Muscle of leg (tissue), 11 donors: Measurements from ENCODE around the gene PTCSC3. TPM values are rescaled to one million over a fixed set of nuclear protein-coding genes. Genes with fewer than 3 reads are reported as not detected.
"Not testable (repeated sequence)": the region's sequence is repeated elsewhere in the genome, so short reads cannot be mapped to it uniquely, and the experiment has no call there.

Source experiments
- DNase-seq: peaks from one replicate; pipeline ENCODE4 v3.0.0; 2013
- H3K27ac ChIP-seq: one replicate; pipeline ENCODE4 v1.5.1; 2013; ENCODE audit warnings: mild to moderate bottlenecking, low read length, control low read depth
- H3K27me3 ChIP-seq: one replicate; pipeline ENCODE4 v1.6.1; 2013; ENCODE audit warnings: low read length; ENCODE audit not compliant: control insufficient read depth, insufficient read depth
- H3K36me3 ChIP-seq: one replicate; pipeline ENCODE4 v1.6.1; 2013; ENCODE audit warnings: low read length; ENCODE audit not compliant: control insufficient read depth, insufficient read depth
- H3K4me1 ChIP-seq: one replicate; pipeline ENCODE4 v1.6.1; 2013; ENCODE audit warnings: low read length; ENCODE audit not compliant: control insufficient read depth, insufficient read depth
- H3K4me3 ChIP-seq: one replicate; pipeline ENCODE4 v1.5.1; 2013; ENCODE audit warnings: low read length, control low read depth
- H3K9me3 ChIP-seq: replicated peaks from 2 replicates; pipeline ENCODE4 v1.6.1; 2013; ENCODE audit warnings: low read depth, low read length; ENCODE audit not compliant: control insufficient read depth
- WGBS: methylation state at CpG from one replicate; pipeline ENCODE4 v1.1.5; 2013; ENCODE audit warnings: missing lambda C conversion rate; ENCODE audit not compliant: insufficient coverage; 5-methylcytosine and 5-hydroxymethylcytosine counted together
- polyA plus RNA-seq, 8 donors: library from polyadenylated mRNA; unstranded; fragments of 120-200 nt; gene quantifications; one replicate each; pipeline versions ENCODE4 v1.2.1 to v1.2.3, GENCODE V29; 2013; ENCODE audit warnings: inconsistent platforms in 1 of 8, low replicate concordance in 1 of 8; ENCODE audit not compliant: insufficient read length in 8 of 8, insufficient read depth in 1 of 8
- total RNA-seq: library from RNA; stranded (reverse); fragments of 120-200 nt; gene quantifications from one replicate; pipeline ENCODE4 v1.2.4, GENCODE V29; 2013

The PTCSC3 gene
- total and polyA plus RNA-seq, 9 donors = not detected

DNA sequence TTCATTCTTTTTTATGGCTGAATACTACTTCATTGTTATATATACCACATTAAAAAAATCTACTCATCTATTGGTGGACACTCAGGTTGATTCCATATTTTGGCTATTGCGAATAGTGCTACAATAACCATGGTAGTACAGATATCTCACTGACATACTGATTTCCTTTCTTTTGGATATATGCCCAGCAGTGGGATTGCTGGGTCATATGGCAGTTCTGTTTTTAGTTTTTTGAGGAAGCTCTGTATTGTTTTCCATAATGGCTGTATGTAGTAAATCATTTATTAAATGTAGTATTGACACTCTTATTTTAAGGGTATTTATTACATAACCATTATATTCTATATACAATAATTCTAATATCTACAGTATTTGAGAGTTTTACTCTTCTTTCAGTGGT, 43.7 kb downstream of the PTCSC3 start:
- no peak for DNase-seq
- no peak overlapping the region for H3K4me3 ChIP-seq
- H3K27me3 ChIP-seq = no peaks in the 10 kb centered on the region
- no peaks in the 10 kb centered on the region for H3K9me3 ChIP-seq
- H3K36me3 ChIP-seq = no peaks in the 10 kb centered on the region
- WGBS = no CpG with 5 or more reads among the region's 1 CpG
- no peak overlapping the region for H3K27ac ChIP-seq
- no peaks in the 10 kb centered on the region for H3K4me1 ChIP-seq

- Histone ChIP-seq H3K4me1 (no peaks in the 10 kb centered on the region), H3K27ac (no peak overlapping the region), H3K4me3 (no peak overlapping the region), H3K9me3 (no peaks in the 10 kb centered on the region), H3K36me3 (no peaks in the 10 kb centered on the region), H3K27me3 (no peaks in the 10 kb centered on the region)
- DNase-seq = no peak
- no CpG with 5 or more reads among the region's 1 CpG for WGBS
Observed at GRCh38 chr14:36130186-36130585, 46.3 kb downstream of the PTCSC3 start.

DNA sequence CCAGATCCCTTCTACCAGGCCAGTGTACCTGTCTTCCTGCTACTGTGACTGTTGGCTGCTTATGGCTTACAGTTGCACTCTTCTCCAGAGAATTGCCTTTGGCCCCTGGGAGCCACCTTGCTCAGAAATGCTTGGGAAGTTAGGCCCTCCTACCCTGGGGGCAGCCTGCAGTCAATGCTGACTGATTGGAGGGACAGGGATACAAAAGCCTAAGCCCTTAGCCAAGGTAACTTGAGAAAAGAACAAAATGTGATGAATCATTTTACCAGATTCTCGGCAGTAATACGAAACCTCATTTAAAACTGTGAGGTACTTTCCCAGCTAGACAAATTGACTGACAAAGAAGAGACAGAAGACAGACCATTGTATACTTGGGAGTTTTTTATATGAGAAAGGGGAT, 47.3 kb downstream of the PTCSC3 start:
- Histone ChIP-seq H3K27me3 (no peaks in the 10 kb centered on the region), H3K4me3 (no peak overlapping the region), H3K4me1 (no peaks in the 10 kb centered on the region), H3K36me3 (no peaks in the 10 kb centered on the region), H3K27ac (no peak overlapping the region), H3K9me3 (no peaks in the 10 kb centered on the region)
- WGBS = no CpG with 5 or more reads among the region's 2 CpGs
- DNase-seq = no peak

- H3K27me3 ChIP-seq = no peaks in the 10 kb centered on the region
- no peak for DNase-seq
- no peaks in the 10 kb centered on the region for H3K4me1 ChIP-seq
- H3K4me3 ChIP-seq = no peak overlapping the region
- 55% methylated on average over 2 of the region's 4 CpGs for WGBS
- no peak overlapping the region for H3K27ac ChIP-seq
- no peaks in the 10 kb centered on the region for H3K9me3 ChIP-seq
- H3K36me3 ChIP-seq = no peaks in the 10 kb centered on the region
Observed at GRCh38 chr14:36113341-36113740, 63.2 kb downstream of the PTCSC3 start.

- Histone ChIP-seq H3K27ac (no peak overlapping the region), H3K4me1 (no peaks in the 10 kb centered on the region), H3K4me3 (no peak overlapping the region), H3K9me3 (no peaks in the 10 kb centered on the region), H3K36me3 (no peaks in the 10 kb centered on the region), H3K27me3 (no peaks in the 10 kb centered on the region)
- no CpG with 5 or more reads among the region's 3 CpGs for WGBS
- DNase-seq = no peak
Observed at GRCh38 chr14:36111822-36112583, 64.5 kb downstream of the PTCSC3 start.

GRCh38 chr14:36105401-36105800, 71.1 kb downstream of the PTCSC3 start:
- WGBS = no CpG with 5 or more reads among the region's 1 CpG
- H3K9me3 ChIP-seq = no peaks in the 10 kb centered on the region

GRCh38 chr14:36104258-36104657, 72.3 kb downstream of the PTCSC3 start:
- not testable (repeated sequence) for H3K27ac ChIP-seq, H3K4me1 ChIP-seq, H3K4me3 ChIP-seq, H3K9me3 ChIP-seq, DNase-seq, H3K27me3 ChIP-seq, H3K36me3 ChIP-seq
- WGBS = 90% methylated on average over 3 of the region's 7 CpGs

More at GRCh38 chr14:36105401-36105800, 71.1 kb downstream of the PTCSC3 start:
- no peaks in the 10 kb centered on the region for H3K4me1 ChIP-seq
- no peak overlapping the region for H3K4me3 ChIP-seq
- no peak overlapping the region for H3K27ac ChIP-seq
- H3K27me3 ChIP-seq = no peaks in the 10 kb centered on the region
- DNase-seq = no peak
- H3K36me3 ChIP-seq = no peaks in the 10 kb centered on the region

DNA sequence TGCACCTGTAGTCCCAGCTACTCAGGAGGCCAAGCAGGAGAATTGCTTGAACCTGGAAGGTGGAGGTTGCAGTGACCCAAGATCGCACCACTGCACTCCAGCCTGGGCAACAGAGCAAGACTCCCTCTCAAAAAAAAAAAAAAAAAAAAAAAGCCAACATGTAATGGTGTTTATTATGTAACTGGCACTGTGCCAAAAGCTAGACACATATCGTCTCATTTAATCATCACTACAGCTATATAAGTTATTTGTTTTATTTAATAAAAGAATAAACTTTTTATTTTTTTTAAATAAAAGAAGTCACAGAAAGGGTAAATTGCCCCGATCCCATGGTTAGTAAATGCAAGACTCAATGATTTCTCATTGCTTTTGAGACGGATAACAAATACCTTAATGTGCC, 76.9 kb downstream of the PTCSC3 start:
- Histone ChIP-seq H3K9me3 (no peaks in the 10 kb centered on the region), H3K4me1 (no peaks in the 10 kb centered on the region), H3K4me3 (no peak overlapping the region), H3K36me3 (no peaks in the 10 kb centered on the region), H3K27ac (no peak overlapping the region), H3K27me3 (no peaks in the 10 kb centered on the region)
- WGBS = 100% methylated on average over 1 of the region's 4 CpGs
- no peak for DNase-seq

GRCh38 chr14:36097356-36097755, 79.2 kb downstream of the PTCSC3 start:
- no peak for DNase-seq
- Histone ChIP-seq H3K4me3 (no peak overlapping the region), H3K27me3 (no peaks in the 10 kb centered on the region), H3K4me1 (no peaks in the 10 kb centered on the region), H3K36me3 (no peaks in the 10 kb centered on the region), H3K9me3 (no peaks in the 10 kb centered on the region), H3K27ac (no peak overlapping the region)
- 100% methylated on average over 1 of the region's 1 CpG for WGBS

DNA sequence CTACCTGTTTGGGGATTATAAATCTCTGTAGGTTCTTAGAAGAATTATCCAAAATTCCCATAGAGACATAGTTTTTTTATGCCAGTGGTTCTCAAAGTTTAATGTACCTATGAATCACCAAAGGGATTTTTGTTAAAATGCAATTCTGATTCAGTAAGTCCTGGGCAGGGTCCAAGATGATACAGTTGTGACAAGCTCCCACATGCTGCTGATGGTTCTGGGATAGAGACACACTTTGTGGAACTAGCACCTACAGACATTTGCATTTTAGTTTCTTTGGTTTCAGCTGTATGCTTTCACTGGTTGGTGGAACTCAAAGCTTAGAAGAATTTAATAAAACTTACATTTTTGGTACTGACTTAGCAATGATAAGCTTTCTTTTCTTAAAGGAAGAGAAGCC, 80.4 kb downstream of the PTCSC3 start:
- Histone ChIP-seq H3K27me3 (no peaks in the 10 kb centered on the region), H3K4me3 (no peak overlapping the region), H3K4me1 (no peaks in the 10 kb centered on the region), H3K36me3 (no peaks in the 10 kb centered on the region), H3K27ac (no peak overlapping the region), H3K9me3 (no peaks in the 10 kb centered on the region)
- DNase-seq = no peak

GRCh38 chr14:36094963-36095362, 81.6 kb downstream of the PTCSC3 start:
- Histone ChIP-seq H3K4me1 (no peaks in the 10 kb centered on the region), H3K4me3 (no peak overlapping the region), H3K27me3 (no peaks in the 10 kb centered on the region), H3K36me3 (no peaks in the 10 kb centered on the region), H3K27ac (no peak overlapping the region), H3K9me3 (no peaks in the 10 kb centered on the region)
- no peak for DNase-seq
- WGBS = 70% methylated on average over 2 of the region's 4 CpGs
